Skeletal muscle cell (primary cell): ENCODE results near the gene PTRH1.
"Not testable (repeated sequence)": the region's sequence is repeated elsewhere in the genome, so short reads cannot be mapped to it uniquely, and the experiment has no call there.

ENCODE experiments used
- DNase-seq: peaks from one replicate; pipeline ENCODE4 v3.0.0-alpha.2; 2010; ENCODE audit warnings: low read depth
- H3K4me3 ChIP-seq: 2 replicates; pipeline ENCODE4 v1.5.1; 2011; ENCODE audit warnings: low read depth, mild to moderate bottlenecking, control low read depth, low read length, moderate library complexity

Gene PTRH1

DNA sequence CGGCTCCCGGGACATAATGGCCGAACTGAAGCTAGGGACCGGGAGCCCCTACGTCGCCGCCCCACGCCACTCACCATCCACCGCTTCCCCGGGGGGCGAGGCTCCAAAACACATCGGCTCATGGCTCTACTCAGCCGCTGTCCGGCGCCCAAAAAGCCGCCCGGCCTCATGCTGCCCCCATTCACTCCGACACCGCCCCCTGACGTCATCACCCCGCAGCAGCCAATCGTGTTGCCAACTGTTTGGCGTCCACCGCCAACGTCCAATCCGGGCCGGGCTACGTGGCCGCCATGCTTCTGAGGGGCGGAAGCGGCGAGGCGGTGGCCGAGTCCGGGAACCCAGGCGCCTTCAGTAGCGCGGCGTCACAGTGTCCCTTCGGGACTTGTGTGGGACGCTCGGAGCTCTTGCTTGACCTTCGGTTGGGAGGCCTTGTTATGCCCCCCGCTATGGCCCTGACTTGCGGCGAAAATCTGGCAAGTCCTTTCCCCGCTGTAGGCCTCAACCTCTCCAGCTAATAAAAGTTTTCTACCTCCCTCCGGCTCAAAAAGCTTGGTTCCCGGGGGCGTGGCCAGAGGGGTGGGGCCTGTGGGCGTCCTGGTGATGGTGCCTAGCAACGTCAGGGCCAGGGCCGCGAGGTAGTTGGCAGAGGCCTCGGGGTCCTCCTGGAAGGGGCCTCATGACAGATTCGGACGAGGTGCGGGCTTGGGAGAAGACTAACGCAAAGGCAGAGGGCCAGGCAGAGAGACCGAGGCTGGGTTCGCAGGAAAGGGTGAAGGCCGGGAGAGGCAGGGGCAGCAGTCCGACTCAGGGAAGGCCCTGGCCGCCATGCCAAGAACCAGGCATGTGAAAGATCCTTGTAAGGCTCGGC is at the start of gene PTRH1, which contains the start of gene TTC16:
Gene PTRH1, minus strand, starts transcription at position 194 of the 868 bp plus-strand sequence. Its CDS starts 24 bp downstream, at position 170.
Gene TTC16, plus strand, starts transcription at position 610 of the 868 bp plus-strand sequence. Its CDS starts 67 bp downstream, at position 677.
- peak within 1 kb of the TSS; percentile 91 for H3K4me3 ChIP-seq
- DNase-seq: peak; percentile 75

DNA sequence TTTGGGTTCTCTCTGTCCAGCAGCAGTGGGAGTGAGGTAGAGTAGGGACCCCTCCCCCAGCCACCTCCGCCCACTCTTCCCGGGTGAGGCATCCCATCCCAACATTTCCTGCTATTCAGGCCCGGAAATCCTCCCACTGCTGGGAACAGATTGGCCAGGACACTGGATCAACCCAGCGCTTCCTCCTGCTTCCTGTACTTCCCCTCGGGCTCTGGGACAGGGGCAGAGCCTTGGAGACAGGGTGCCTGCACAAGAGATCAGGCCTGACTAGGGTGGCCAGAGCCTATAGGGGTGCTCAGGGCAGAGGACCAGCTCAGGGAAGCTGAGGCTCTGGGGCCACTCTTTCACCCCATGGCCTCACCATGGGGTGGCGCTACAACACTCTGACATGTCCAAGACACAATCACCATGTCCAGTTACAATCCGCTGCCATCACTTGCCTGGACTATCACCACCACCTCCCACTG is 48.5 kb upstream of the PTRH1 start:
- H3K4me3 ChIP-seq: no peak overlapping the region
- no peak for DNase-seq

DNA sequence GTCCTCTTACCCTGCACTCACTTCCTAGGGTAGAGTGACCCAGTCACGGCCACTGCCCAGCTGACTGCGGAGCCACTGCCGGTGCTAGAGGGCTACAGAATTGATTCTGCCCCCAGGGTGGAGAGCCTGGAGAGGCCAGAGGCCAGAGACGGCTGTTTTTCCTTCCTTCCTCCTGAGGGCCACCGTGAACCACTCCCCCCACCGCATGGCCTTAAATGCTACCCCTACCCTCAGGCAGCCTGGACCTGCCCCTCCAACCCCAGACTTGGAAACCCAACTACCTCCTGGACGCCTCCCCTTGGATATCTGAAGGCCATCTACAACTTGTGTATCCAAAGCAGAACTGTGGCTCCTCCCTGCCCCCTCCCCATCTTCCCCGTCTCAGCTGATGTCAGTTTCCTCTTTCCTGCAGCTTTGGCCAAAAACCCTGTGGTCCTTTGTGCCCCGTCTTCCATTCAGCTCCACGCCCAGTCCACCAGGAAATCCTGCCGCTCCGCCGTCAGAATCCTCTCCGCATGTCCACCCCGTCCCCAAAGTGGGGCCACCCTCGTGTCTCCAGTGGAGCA is 46.7 kb upstream of the PTRH1 start:
- no peak for DNase-seq
- H3K4me3 ChIP-seq: no peak overlapping the region

GRCh38 chr9:127761491-127761956 is 46.1 kb upstream of the PTRH1 start:
- no peak overlapping the region for H3K4me3 ChIP-seq
- no peak for DNase-seq

- DNase-seq: no peak
- no peak overlapping the region for H3K4me3 ChIP-seq
Measured at GRCh38 chr9:127761061-127761460, 45.6 kb upstream of the PTRH1 start.

GRCh38 chr9:127758843-127759242 is 43.4 kb upstream of the PTRH1 start:
- H3K4me3 ChIP-seq: no peak overlapping the region
- no peak for DNase-seq

DNA sequence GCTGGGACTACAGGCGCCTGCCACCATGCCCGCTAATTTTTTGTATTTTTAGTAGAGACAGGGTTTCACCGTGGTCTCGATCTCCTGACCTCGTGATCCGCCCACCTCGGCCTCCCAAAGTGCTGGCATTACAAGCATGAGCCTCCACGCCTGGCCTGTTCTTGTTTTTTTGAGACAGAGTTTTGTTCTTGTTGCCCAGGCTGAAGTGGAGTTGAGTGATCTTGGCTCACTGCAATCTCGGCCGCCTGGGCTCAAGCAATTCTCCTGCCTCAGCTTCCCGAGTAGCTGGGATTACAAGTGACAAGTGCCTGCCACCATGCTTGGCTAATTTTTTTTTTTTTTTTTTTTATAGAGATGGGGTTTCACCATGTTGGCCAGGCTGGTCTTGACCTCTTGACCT is 41.3 kb upstream of the PTRH1 start:
- DNase-seq, H3K4me3 ChIP-seq: not testable (repeated sequence)

GRCh38 chr9:127756233-127756632 is 40.8 kb upstream of the PTRH1 start:
- DNase-seq: no peak
- H3K4me3 ChIP-seq: no peak overlapping the region

DNA sequence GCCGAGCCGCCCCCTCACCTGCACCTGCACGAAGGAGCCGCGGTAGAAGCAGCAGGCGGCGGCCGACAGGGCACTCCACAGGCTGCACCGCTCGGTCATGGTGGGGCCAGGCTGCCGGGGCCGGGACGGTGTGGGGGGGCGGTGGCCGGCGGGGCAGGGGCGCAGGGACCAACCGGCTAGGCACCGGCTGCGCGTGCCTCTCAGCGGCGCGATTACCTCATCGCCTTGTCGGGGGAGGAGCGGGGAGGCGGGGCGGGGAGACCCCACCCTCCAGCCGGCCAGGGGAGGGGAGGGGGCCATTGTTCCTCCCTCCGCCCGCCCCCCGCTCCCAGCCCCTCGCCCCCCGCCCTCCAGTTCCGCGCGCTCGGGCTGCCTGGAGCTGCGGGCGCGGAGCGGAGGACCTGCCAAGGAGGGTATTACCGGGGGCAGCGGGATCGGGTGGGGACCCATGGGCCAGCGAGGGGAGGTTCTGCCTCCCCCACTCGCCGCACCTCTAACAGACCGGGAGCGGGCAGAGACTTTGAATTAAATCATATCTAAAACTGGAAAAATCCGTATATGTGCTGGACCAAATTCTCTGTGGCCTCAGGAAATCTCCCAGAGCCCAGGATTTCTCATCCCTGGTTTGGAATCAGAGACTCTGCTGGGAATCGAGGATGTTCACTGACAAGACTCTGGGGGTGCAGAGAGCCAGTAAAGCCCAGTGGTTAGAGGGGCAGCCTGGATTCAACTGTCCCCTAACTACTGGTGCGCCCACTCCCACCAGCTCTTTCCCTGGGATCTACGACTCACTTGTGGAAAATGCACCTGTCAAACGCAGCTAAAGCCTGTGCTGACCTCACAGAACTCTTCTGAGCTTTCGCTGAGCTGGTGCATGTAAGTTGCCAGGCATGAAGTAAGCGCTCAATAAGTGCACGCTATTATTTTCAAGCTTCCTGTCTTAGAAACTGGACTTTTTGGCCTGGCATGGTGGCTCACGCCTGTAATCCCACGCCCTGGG is 39.9 kb upstream of the PTRH1 start:
- DNase-seq: no peak
- H3K4me3 ChIP-seq: no peak overlapping the region

DNA sequence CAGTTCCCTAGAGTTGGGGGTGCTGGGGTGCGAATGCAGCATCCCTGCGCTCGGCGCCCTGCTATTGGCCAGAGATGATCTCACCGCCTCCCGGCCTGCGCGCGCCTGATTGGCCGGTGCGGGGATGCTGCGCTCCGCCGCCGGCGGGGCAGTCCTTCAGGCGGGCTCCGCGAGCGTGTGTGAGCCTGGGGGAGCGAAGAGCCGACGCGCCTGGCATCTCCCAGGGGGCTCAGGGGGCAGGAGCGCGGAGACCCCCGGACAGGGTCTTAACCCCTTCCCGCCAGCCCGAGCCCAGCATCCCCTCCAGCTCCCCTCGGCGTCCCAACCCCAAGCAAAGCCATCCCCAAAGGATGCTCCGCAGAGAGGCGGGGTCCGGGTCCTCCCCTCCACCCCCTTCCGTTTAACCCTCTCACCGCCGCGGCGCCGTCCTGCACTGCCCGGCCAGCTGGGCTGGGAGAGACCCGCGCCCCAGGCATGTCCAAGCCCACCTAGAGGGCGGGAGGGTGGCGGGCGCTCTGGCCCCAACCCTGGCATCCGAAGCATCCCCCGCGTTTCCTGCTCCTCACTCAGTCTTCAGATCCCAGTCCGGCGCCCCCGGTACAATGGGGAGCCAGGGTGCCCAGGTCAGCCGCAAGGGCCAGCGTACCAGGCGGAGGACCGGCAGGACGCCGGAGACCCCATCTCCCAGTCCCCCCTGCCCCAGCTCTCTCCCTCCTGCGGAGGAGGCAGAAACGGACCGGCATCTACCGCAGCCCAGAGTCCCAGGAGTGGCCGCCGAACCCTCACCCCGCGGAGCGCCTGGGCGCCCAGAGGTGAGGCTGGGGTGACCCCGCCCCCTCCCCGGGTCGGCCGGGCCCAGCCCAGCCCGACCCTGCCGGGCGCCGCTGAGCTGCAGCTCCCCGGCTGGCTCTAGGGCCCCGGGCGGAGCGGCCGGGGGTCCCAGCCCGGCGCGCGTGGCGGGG is 38.9 kb upstream of the PTRH1 start:
- H3K4me3 ChIP-seq: no peak overlapping the region
- no peak for DNase-seq

DNA sequence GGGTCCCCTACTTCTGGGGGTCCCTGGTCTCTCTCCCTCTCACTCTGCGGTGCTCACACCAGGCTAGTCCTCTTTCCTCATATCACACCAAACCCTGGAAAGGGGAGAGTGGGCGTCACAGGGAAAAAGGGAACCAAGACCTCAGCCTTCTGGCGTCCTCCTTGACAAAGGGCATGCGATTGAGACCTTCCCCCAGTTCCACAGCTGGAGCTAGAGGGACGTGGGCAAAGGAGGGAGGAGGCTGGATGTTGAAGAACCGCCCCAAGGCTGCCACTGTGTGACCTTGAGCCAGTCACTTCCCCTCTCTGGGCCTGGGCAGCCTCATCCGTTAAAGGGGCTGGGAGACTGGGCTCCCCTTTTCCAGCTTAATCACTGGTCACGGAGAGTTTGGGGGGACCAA is 38.2 kb upstream of the PTRH1 start:
- H3K4me3 ChIP-seq: no peak overlapping the region
- no peak for DNase-seq

- H3K4me3 ChIP-seq: no peak overlapping the region
- no peak for DNase-seq
Measured at GRCh38 chr9:127753148-127753547, 37.7 kb upstream of the PTRH1 start.

- no peak overlapping the region for H3K4me3 ChIP-seq
- no peak for DNase-seq
Measured at GRCh38 chr9:127751269-127752054, 36.0 kb upstream of the PTRH1 start.

- no peak for DNase-seq
- no peak overlapping the region for H3K4me3 ChIP-seq
Measured at GRCh38 chr9:127749090-127749787, 33.8 kb upstream of the PTRH1 start.

DNA sequence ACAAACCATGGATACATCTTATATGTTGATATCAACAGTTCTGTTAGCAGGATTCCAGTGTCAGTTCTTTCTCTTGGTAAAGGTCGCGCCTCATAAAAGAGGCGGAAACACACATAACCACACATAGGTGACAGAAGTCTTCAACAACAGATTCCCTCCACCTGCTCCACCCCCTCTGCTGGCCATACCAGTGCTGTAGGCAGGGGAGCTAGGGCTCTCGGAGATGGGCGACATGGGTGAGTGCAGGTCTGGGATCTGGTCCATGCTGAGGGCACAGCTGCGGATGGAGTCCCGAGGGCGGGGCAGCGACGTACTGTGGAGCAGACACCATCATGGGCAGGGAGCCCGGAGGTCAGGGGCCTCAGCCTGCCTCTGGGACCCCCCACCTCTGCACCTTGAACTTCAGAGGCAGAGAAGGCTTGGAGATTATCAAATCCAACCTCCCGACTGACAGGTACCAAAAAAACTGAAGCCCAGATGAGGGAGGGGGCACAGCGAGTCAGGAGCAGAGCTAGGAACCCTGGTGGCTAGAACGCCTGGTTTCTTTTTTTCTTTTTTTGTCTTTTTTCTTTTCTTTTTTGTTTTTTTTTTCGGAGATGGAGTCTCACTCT is 31.6 kb upstream of the PTRH1 start:
- DNase-seq: no peak
- H3K4me3 ChIP-seq: no peak overlapping the region

- no peak for DNase-seq
- no peak overlapping the region for H3K4me3 ChIP-seq
Measured at GRCh38 chr9:127744398-127745110, 29.1 kb upstream of the PTRH1 start.
